GM12873 (cell line): Measurements from ENCODE around the gene PAPOLB.

ENCODE experiments used
- CTCF ChIP-seq: IDR thresholded peaks from 2 replicates; pipeline ENCODE4 v1.5.1; 2012; ENCODE audit warnings: low read depth, mild to moderate bottlenecking, moderate library complexity, low read length, control low read depth; ENCODE audit not compliant: insufficient read depth; ENCODE audit errors: missing control alignments

PAPOLB gene

GRCh38 chr7:4817178-4817901 lies 44.5 kb downstream of the PAPOLB start:
- no peak for TF ChIP-seq CTCF

- TF ChIP-seq CTCF = no peak
These were observed 45.3 kb downstream of the PAPOLB start for GRCh38 chr7:4816419-4817080.

GRCh38 chr7:4815609-4816418 lies 46.0 kb downstream of the PAPOLB start:
- peak; percentile 33 for TF ChIP-seq CTCF

- no peak for TF ChIP-seq CTCF
These were observed 46.7 kb downstream of the PAPOLB start for GRCh38 chr7:4815121-4815520.

- no peak for TF ChIP-seq CTCF
These were observed 47.4 kb downstream of the PAPOLB start for GRCh38 chr7:4814433-4814832.

GRCh38 chr7:4809666-4810065 lies 52.2 kb downstream of the PAPOLB start:
- no peak for TF ChIP-seq CTCF

GRCh38 chr7:4809091-4809591 lies 52.7 kb downstream of the PAPOLB start:
- no peak for TF ChIP-seq CTCF
